Kidney (tissue), 14 donors: Measurements from ENCODE around the gene INPP5E. TPM values are rescaled to one million over a fixed set of nuclear protein-coding genes. Genes with fewer than 3 reads are reported as not detected.

Experiments
- DNase-seq, 5 donors: peaks; one replicate each; pipeline ENCODE4 v3.0.0-alpha.2; 2013 to 2020
- FAIRE-seq: peaks from 2 replicates; lab custom pipeline; 2012; peaks lifted over from hg19 to GRCh38; lab: Jason Lieb, UNC
- H3K27ac ChIP-seq, 2 donors: one replicate each; pipeline ENCODE4 v1.7.0; 2013; ENCODE audit warnings: low read depth in 2 of 2, low read length in 2 of 2, inconsistent platforms in 1 of 2
- H3K27me3 ChIP-seq: one replicate; pipeline ENCODE4 v1.7.1; 2013; ENCODE audit warnings: low read length, inconsistent platforms; ENCODE audit not compliant: control insufficient read depth, insufficient read depth
- H3K36me3 ChIP-seq, 3 donors: one replicate each; pipeline versions ENCODE4 v1.7.0 to v1.7.1; 2013; ENCODE audit warnings: low read length in 3 of 3, control low read depth in 1 of 3, inconsistent platforms in 1 of 3; ENCODE audit not compliant: insufficient read depth in 3 of 3, control insufficient read depth in 2 of 3
- H3K4me1 ChIP-seq, 3 donors: one replicate each; pipeline versions ENCODE4 v1.7.0 to v1.7.1; 2013; ENCODE audit warnings: low read length in 3 of 3, inconsistent platforms in 1 of 3, low read depth in 1 of 3; ENCODE audit not compliant: control insufficient read depth in 2 of 3, insufficient read depth in 2 of 3
- H3K4me3 ChIP-seq, 3 donors: one replicate each; pipeline versions ENCODE4 v1.7.0 to v1.8.1; 2013; ENCODE audit warnings: low read length in 3 of 3, control low read depth in 1 of 3, inconsistent platforms in 1 of 3
- H3K9ac ChIP-seq, 3 donors: one replicate each; pipeline versions ENCODE4 v1.7.0 to v1.7.1; 2013; ENCODE audit warnings: low read length in 3 of 3, control low read depth in 1 of 3, inconsistent platforms in 1 of 3
- H3K9me3 ChIP-seq, 3 donors: one replicate each; pipeline versions ENCODE4 v1.7.0 to v1.7.1; 2013; ENCODE audit warnings: low read length in 3 of 3, control low read depth in 1 of 3, inconsistent platforms in 1 of 3; ENCODE audit not compliant: control insufficient read depth in 2 of 3, insufficient read depth in 1 of 3
- CTCF ChIP-seq: IDR thresholded peaks from 3 replicates; pipeline ENCODE4 v1.5.1; 2012; ENCODE audit warnings: mild to moderate bottlenecking, moderate library complexity, borderline replicate concordance; ENCODE audit not compliant: insufficient read depth; ENCODE audit errors: extremely low read depth
- intact Hi-C: fragments of 100-400 bp; cut with DNase I; formaldehyde crosslinking; loops from one replicate; pipeline ENCODE4 v1.11.1; 2022
- polyA plus RNA-seq: library from polyadenylated mRNA; stranded (reverse); fragments of 350-450 nt; fragmentation: Illumina TruSeq; extraction: RNeasy Lipid Tissue Mini Kit (QIAGEN cat#74804); gene quantifications from one replicate; pipeline ENCODE4 v1.2.3, GENCODE V29; 2014; ENCODE audit warnings: low read depth, low replicate concordance; ENCODE audit not compliant: insufficient read depth
- total RNA-seq: library from RNA; stranded (reverse); fragmentation: NEBNext Ultra II Directional; extraction: Animal tissue kit (Norgen Biotek cat#: 25700); gene quantifications from one replicate; pipeline ENCODE4 v1.2.1, GENCODE V29; 2021
- donor health status: control.
- donor health status: control.
- donor health status: control.
- donor health status: control.
- donor health status: control.
- donor health status: DM: yes; HTN: yes; CAD: no.
- donor health status: Normal renal cell carcinoma (clear cell type).

Gene INPP5E
- total and polyA plus RNA-seq, 2 donors from 2014 or later: 6.9 to 14.0 TPM

GRCh38 chr9:136385015-136385414 lies 54.6 kb downstream of the INPP5E start:
- Histone ChIP-seq H3K27me3 (no peaks in the 10 kb centered on the region), H3K4me3 (no peak overlapping the region), H3K9ac (no peak overlapping the region), H3K27ac (no peak overlapping the region), H3K36me3 (peaks cover 0 to 27% (median 14%) of the 10 kb centered on the region in 3 donors), H3K9me3 (no peaks in the 10 kb centered on the region), H3K4me1 (no peaks in the 10 kb centered on the region)
- FAIRE-seq: no peak
- no peak for TF ChIP-seq CTCF
- DNase-seq: no peak
- intact Hi-C loops: no loop called here

- Histone ChIP-seq H3K4me3 (no peak overlapping the region), H3K27ac (no peak overlapping the region), H3K9me3 (no peaks in the 10 kb centered on the region), H3K9ac (no peak overlapping the region), H3K27me3 (no peaks in the 10 kb centered on the region), H3K4me1 (no peaks in the 10 kb centered on the region), H3K36me3 (peaks cover 0 to 13% (median 10%) of the 10 kb centered on the region in 3 donors)
- FAIRE-seq: no peak
- no peak for DNase-seq
- no peak for TF ChIP-seq CTCF
- intact Hi-C loops: no loop called here
These were observed 56.2 kb downstream of the INPP5E start for GRCh38 chr9:136383436-136383835.

GRCh38 chr9:136381966-136382513 lies 57.6 kb downstream of the INPP5E start:
- Histone ChIP-seq H3K27ac (no peak overlapping the region), H3K4me3 (no peak overlapping the region), H3K4me1 (no peaks in the 10 kb centered on the region), H3K9me3 (no peaks in the 10 kb centered on the region), H3K27me3 (no peaks in the 10 kb centered on the region), H3K9ac (no peak overlapping the region), H3K36me3 (peaks cover 0 to 5% (median 3%) of the 10 kb centered on the region in 3 donors)
- no peak for TF ChIP-seq CTCF
- intact Hi-C loops: no loop called here
- no peak for FAIRE-seq
- DNase-seq: peak in 1 of 5 donors; percentile 75

GRCh38 chr9:136381311-136381710 lies 58.3 kb downstream of the INPP5E start:
- H3K27me3 ChIP-seq: no peaks in the 10 kb centered on the region
- TF ChIP-seq CTCF: no peak
- intact Hi-C loops: no loop called here
- H3K36me3 ChIP-seq: peaks cover 0 to 4% (median 3%) of the 10 kb centered on the region in 3 donors
- no peak overlapping the region for H3K27ac ChIP-seq
- H3K4me1 ChIP-seq: peaks cover 0 to 2% (median 0%) of the 10 kb centered on the region in 3 donors
- H3K4me3 ChIP-seq: no peak overlapping the region
- FAIRE-seq (no peak), DNase-seq (no peak)
- no peaks in the 10 kb centered on the region for H3K9me3 ChIP-seq
- no peak overlapping the region for H3K9ac ChIP-seq
